22Rv1 (cell line): ENCODE measurements around the gene SVOPL.

Source experiments
- H3K27ac ChIP-seq: fragments of 450-650 bp; 2 replicates; pipeline ENCODE4 v1.5.1; 2017
- ZFX ChIP-seq: fragments of 450-650 bp; IDR thresholded peaks from 2 replicates; pipeline ENCODE4 v1.6.1; 2017; ENCODE audit warnings: antibody characterized with exemption, borderline replicate concordance
- TF ChIP-seq, protein P1 (sequence below): fragments of 450-650 bp; IDR thresholded peaks from 2 replicates; pipeline ENCODE4 v1.5.1; 2017; ENCODE audit warnings: mild to moderate bottlenecking

Gene SVOPL

DNA sequence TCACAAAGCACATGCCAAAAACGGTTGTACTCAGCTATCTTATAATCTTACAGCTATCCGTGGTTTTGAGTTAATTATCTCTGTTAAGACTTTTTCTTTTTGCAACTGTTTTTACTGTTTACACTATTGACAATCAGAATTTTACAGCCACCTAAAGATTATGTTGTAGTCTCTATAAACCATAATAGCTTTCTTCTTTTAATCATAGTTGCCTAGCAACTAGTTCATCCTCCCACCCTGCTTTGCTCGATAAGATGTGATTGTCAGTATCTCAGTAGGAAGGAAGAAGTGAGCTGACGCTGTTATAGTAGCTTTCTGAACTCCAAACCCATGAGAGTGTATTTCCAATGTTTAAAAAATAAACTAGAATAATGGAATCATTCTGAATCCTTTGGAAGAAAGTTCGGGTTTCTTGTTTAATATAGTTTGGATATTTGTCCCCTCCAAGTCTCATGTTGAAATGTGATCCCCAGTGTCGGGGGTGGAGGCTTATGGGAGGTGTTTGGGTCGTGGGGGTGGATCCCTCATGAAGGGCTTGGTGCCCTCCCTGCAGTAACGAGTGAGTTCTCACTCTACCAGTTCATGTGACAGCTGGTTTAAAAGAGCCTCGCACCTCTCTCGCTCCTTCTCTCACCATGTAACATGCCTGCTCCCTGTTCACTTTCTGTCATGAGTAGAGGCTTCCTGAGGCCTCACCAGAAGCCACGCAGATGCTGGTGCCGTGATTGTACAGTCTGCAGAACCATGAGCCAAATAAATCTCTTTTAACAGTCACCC lies 68.1 kb downstream of the SVOPL start:
- no peak for TF ChIP-seq ZFX
- TF ChIP-seq, protein P1, sequence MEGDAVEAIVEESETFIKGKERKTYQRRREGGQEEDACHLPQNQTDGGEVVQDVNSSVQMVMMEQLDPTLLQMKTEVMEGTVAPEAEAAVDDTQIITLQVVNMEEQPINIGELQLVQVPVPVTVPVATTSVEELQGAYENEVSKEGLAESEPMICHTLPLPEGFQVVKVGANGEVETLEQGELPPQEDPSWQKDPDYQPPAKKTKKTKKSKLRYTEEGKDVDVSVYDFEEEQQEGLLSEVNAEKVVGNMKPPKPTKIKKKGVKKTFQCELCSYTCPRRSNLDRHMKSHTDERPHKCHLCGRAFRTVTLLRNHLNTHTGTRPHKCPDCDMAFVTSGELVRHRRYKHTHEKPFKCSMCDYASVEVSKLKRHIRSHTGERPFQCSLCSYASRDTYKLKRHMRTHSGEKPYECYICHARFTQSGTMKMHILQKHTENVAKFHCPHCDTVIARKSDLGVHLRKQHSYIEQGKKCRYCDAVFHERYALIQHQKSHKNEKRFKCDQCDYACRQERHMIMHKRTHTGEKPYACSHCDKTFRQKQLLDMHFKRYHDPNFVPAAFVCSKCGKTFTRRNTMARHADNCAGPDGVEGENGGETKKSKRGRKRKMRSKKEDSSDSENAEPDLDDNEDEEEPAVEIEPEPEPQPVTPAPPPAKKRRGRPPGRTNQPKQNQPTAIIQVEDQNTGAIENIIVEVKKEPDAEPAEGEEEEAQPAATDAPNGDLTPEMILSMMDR, result no peak
- no peak overlapping the region for H3K27ac ChIP-seq

DNA sequence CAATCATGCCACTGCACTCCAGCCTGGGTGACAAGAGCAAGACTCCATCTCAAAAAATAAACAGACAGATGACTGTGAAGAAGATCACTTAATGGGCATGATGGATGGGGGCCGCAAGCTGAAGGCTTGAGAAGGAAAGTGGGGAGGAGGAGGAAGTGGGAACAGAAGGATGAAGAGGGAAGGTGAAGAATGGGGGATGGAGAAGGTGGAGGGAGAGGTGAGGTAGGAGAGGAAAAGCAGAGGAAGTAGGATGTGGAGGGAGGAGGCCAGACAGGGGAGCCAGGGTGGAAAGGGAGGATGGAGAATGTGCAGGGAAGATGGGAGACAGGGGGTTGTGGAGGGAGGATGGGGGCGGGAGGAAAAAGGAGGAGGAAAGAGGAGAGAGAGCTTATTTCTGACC lies 68.8 kb downstream of the SVOPL start:
- no peak for TF ChIP-seq ZFX
- H3K27ac ChIP-seq, result no peak overlapping the region

DNA sequence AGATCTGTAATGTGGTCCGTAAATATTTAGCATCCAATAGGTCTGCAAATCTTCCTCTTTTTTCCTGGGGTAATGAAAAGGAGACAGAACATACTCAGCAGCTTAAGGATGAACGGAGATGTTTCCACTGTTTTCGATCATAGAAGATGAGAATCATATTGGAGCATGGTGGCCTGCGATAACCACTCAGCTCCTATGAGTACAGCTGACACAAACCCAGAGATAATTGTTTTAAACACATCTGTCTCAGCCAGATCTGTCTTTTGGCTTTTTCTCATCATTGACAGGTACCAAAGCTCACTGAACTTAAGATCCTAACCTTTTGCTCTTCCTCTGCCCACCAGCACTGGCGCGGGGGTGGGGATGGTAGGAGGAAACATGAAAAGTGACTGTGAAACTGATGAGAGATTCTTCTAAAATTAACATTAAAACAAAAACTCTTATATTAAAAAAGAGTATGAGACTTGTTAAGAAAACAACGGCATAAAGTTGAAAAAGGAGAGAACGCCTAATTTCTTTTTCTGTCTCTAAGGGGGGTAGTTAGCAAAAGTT lies 71.0 kb downstream of the SVOPL start:
- TF ChIP-seq, protein P1, result no peak
- no peak for TF ChIP-seq ZFX
- H3K27ac ChIP-seq, result no peak overlapping the region

DNA sequence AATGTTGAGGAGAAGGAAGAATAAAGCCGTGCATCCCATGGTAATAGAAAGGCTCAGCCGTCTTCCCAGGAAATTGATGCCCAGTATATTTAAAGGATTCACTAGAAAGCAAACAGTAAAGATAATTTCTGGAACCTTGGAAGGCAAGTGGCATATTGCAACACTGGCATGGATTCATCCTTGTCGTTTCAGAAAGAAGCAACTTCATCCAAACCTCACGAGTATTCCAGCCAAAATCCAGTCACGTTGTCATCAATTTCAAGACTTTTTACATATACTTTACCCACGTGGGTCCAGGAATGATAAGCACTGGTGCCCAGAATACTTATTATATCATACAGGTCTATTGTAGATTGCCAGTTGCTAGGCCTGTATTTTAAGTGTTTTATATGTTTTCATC lies 73.8 kb downstream of the SVOPL start:
- TF ChIP-seq, protein P1, result no peak
- TF ChIP-seq ZFX, result no peak
- no peak overlapping the region for H3K27ac ChIP-seq

DNA sequence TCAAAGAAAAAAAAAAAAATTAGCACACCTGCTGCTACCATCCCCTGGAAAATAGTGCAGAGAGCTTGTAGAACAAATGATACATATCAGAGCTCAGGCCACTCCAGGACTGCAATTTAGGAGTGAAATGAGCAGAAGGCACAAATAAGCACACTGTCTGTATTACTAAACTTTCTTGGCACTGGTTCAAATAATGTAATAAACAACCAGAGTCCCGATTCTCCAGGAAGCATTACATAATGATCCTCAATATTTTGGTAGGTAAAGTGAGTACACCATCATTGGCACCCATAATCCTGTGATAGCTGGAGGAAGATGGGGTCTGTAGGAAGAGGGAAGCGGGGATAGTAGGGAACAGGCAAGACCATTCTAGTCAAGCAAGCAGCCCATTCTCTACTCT lies 74.3 kb downstream of the SVOPL start:
- TF ChIP-seq, protein P1, result no peak
- no peak for TF ChIP-seq ZFX
- no peak overlapping the region for H3K27ac ChIP-seq

DNA sequence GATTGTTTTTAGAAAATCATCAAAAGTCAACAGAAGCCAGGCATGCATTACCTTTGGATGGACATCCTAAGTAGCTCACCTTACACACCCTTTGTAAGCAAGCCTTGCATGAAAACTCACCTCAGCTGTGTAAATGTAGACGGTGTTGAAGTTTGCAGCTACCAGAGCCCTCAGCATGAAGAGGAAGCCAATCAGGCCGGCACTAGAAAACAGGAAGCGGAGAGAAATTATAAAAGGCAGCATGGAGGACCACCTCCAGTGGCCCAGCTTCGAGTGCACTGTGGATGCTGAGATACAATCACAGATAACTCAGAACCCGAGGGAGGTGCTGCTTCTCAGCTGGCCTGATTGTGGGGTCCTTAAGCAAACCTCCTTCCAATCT lies 75.3 kb downstream of the SVOPL start:
- TF ChIP-seq, protein P1, result no peak
- no peak for TF ChIP-seq ZFX
- H3K27ac ChIP-seq, result no peak overlapping the region

DNA sequence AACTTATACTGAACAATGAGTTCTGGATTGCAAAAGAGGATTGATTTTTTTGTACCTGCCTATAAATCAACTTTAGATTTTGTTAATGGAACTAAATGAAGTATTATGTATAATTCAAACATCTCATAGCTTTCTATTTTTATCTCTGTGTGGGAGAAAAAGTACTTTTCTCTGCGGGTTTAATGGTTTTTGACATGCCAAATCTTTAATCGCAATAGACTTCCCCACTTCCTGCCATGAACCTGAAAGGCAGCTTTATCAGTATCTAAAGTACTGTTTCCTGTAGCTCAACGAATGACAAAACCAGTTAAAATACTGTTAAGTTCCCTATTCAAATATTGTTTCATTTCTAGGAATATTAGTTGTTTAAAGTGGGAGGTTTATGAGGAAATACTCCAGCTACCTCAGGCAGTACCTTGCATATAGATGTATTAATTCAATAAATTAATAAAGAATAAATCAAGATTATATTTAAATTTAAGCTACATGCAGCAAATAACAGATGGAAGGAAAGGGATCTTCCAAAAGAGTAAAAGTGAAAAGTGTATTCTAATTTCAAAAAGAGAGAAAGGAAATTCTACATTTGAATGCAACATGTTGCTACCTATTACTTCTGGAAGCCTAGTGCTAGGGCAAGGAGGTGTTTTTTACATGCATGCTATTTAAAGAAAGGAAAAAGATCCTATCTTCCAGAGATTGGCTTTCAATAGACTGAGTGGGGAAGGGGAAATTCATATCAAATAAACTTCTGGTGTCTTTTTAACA lies 75.9 kb downstream of the SVOPL start:
- TF ChIP-seq, protein P1, result no peak
- TF ChIP-seq ZFX, result no peak

More for the DNA sequence above, 75.9 kb downstream of the SVOPL start:
- no peak overlapping the region for H3K27ac ChIP-seq
